Stomach (tissue), 4 donors: Measurements from ENCODE around the gene ZNF613.
A peak's percentile ranks its signal among the peaks of the same experiment; 100 is the strongest.

ENCODE experiments used
- EP300 ChIP-seq: sonication (generic); formaldehyde crosslinking; IDR thresholded peaks from one replicate; pipeline ENCODE4 v1.6.1; 2017; ENCODE audit warnings: antibody characterized with exemption
- POLR2A ChIP-seq, 4 donors: fragments of 450-650 bp; IDR thresholded peaks; one replicate each; pipeline ENCODE4 v1.6.1; 2016; ENCODE audit warnings: antibody characterized with exemption in 4 of 4, control low read depth in 2 of 4, mild to moderate bottlenecking in 1 of 4, moderate library complexity in 1 of 4
- POLR2AphosphoS5 ChIP-seq, 3 donors: sonication (generic); formaldehyde crosslinking; IDR thresholded peaks; one replicate each; pipeline ENCODE4 v1.6.1; 2016; ENCODE audit warnings: antibody characterized with exemption in 3 of 3

DNA sequence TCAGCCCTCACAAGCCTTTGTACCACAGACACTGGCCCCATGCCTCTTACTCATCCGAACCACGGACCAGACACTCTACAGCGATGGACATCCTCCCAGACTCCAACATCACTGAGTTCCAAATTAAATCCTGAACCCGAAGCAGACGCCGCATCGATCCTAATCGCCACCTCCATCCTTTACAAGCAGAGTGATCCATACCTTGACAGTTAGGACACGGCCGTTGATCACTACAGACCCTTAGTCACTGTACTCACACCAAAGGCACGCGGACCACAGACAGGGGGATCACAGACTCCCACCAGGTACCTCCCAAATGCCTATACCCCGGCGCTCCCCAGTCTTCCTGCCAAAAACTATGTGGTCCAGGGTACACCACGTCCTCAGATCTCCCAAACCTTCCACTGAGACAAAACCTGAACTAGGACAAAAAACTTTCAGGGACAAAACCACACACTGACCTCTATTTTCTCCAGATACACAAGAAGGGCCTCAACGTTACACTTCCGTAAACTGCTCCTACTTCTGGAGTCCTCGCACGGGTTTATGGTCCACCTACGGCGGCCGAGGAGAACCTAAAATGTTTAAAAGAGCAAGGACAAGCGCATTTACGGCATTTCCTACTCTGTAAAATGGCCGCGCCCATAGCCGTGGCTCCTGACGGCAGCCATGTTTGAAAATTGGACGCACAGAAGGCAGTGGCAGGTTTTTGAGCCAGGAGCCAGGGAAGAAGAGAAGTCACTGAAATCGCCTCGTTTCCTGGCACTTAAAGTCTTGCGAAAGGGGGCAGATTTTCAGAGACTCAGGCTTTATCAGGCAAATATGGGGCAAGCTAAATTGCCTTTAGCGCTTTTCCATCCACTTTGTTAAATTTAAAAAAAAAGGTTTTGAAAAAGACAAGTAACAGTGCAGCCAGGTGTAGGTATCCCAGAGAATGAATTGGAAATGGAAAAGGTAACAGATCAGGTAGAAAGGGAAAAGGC lies 59.3 kb downstream of the ZNF613 start, which contains the start of gene ZNF350:
- TF ChIP-seq EP300 = no peak
- TF ChIP-seq POLR2AphosphoS5 (IDR thresholded peaks at IDR 0.05) = peak; percentile 84 to 98 (median 94)
- TF ChIP-seq POLR2A (IDR thresholded peaks at IDR 0.05) = no peak
